Measurements from ENCODE around the gene IRAK2. TPM values are rescaled to one million over a fixed set of nuclear protein-coding genes. Genes with fewer than 3 reads are reported as not detected.
A peak's percentile ranks its signal among the peaks of the same experiment; 100 is the strongest.
"Not testable (repeated sequence)": the region's sequence is repeated elsewhere in the genome, so short reads cannot be mapped to it uniquely, and the experiment has no call there.

IRAK2 gene
- total RNA-seq, 1 donor from 2014 or later, result 0.69 TPM

DNA sequence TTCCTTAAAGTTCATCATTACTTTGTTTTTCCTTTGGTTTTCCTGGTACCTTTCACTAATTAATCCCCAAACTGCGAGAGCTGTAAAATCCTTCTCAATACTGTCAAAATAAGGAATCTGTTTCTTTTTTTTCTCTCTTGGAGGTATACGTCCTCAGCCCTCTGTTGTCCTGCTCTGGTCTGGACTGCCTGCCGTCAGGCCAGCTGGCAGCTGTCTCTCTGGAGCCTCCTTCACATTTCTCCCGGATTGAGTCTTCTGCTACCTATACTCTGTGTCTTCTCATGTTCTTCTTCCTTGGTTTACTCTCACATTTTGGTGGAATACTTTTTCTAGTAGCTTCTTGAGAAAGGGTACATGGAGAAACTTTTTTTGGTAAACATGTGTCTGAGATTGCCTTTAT lies 97.3 kb downstream of the IRAK2 start:
- H3K9me3 Mint-ChIP-seq, result no peaks in the 10 kb centered on the region
- H3K4me1 Mint-ChIP-seq, result peaks cover 13% of the 10 kb centered on the region
- no peak for DNase-seq (ENCODE audit: low spot score in 2 of 2, unreplicated experiment in 2 of 2)
- TF ChIP-seq, protein P1, sequence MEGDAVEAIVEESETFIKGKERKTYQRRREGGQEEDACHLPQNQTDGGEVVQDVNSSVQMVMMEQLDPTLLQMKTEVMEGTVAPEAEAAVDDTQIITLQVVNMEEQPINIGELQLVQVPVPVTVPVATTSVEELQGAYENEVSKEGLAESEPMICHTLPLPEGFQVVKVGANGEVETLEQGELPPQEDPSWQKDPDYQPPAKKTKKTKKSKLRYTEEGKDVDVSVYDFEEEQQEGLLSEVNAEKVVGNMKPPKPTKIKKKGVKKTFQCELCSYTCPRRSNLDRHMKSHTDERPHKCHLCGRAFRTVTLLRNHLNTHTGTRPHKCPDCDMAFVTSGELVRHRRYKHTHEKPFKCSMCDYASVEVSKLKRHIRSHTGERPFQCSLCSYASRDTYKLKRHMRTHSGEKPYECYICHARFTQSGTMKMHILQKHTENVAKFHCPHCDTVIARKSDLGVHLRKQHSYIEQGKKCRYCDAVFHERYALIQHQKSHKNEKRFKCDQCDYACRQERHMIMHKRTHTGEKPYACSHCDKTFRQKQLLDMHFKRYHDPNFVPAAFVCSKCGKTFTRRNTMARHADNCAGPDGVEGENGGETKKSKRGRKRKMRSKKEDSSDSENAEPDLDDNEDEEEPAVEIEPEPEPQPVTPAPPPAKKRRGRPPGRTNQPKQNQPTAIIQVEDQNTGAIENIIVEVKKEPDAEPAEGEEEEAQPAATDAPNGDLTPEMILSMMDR (IDR thresholded peaks at IDR 0.05; ENCODE audit: unreplicated experiment), result no peak
- H3K27me3 Mint-ChIP-seq (ENCODE audit: low read depth), result no peaks in the 10 kb centered on the region
- H3K4me3 Mint-ChIP-seq, result no peak overlapping the region
- no peak overlapping the region for H3K27ac Mint-ChIP-seq
- peaks cover 44% of the 10 kb centered on the region for H3K36me3 Mint-ChIP-seq

DNA sequence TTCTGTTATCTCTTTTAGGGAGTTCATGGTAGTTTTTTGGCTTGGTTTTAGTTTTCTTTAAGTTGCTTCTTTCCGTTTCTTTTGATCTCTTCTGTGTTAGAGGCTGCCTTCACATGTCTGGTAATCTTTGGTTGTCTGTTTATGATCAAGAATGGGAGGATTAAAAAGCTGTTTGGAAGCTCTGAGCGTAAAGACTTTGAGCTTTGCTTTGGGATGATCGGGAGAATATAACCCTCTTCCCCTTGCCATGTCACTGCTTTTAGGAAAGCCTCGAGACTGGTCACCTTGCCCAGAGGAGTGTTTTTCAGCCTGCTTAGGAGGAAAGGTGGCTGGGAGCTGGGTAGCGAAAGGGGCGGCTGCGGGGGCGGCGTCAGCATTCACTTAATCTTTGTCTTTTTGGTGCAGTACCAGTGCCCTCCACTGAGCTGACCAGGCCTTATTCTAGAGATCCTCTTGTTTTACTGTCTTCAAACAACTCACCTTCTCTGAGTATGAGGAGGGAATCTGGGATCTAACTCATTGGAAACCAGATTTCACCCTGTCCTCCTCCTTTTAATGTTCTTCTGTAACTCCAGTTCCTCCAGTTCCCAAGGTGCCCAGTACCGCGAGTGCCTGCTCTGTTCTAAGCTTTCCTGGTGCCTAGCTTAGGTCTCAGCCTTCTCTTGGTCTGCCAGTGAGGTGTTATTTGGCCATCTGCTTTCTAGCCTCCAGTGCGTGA lies 99.1 kb downstream of the IRAK2 start:
- Mint-ChIP-seq H3K4me3 (peak overlapping the region; percentile 20), H3K27ac (peak overlapping the region; percentile 70), H3K9me3 (no peaks in the 10 kb centered on the region), H3K36me3 (peaks cover 49% of the 10 kb centered on the region), H3K27me3 (ENCODE audit: low read depth) (no peaks in the 10 kb centered on the region), H3K4me1 (peaks cover 13% of the 10 kb centered on the region)
- TF ChIP-seq, protein P1 (IDR thresholded peaks at IDR 0.05; ENCODE audit: unreplicated experiment), result peak; percentile 66
- DNase-seq (ENCODE audit: low spot score in 2 of 2, unreplicated experiment in 2 of 2), result peak in 1 of 2 experiments; percentile 53

DNA sequence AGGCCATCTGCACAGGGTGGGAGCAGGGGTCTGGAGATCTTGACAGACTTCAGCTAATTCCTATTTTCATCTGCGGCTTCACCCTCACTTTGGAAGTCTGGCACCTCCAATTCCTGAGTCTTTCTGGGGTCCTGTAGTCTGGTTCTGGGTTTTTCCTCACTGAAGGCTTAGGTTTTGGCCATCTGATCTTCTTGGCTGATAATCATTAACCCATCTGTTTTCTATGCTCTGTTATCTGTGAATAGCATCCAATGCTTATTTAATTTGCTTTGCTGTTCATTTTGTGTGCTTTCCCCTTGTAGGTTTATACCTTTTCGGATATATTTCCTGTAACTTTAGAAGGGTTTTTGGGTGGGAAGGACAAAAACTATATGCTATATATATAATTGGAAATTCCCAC lies 101.1 kb downstream of the IRAK2 start:
- no peak overlapping the region for H3K27ac Mint-ChIP-seq
- no peaks in the 10 kb centered on the region for H3K27me3 Mint-ChIP-seq (ENCODE audit: low read depth)
- H3K9me3 Mint-ChIP-seq, result no peaks in the 10 kb centered on the region

DNA sequence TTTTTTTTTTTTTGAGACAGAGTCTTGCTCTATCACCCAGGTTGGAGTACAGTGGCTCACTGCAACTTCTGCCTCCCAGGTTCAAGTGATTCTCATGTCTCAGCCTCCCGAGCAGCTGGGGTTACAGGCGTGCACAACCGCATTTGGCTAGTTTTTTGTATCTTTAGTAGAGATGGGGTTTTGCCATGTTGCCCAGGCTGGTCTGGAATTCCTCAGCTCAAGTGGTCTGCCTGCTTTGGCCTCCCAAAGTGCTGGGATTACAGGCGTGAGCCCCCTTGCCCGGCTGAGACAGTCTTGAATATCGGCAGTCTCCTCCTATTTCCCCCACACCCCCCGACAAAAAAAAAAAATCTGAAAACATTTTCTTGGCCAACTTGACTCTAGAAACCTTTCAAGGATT lies 102.2 kb downstream of the IRAK2 start:
- not testable (repeated sequence) for H3K27me3 Mint-ChIP-seq (ENCODE audit: low read depth); H3K9me3 Mint-ChIP-seq; H3K4me3 Mint-ChIP-seq; DNase-seq (ENCODE audit: low spot score in 2 of 2, unreplicated experiment in 2 of 2); H3K27ac Mint-ChIP-seq
- Mint-ChIP-seq H3K4me1 (peaks cover 13% of the 10 kb centered on the region), H3K36me3 (peaks cover 33% of the 10 kb centered on the region)

More for the DNA sequence above, 101.1 kb downstream of the IRAK2 start:
- H3K4me1 Mint-ChIP-seq, result peaks cover 13% of the 10 kb centered on the region
- no peak overlapping the region for H3K4me3 Mint-ChIP-seq
- TF ChIP-seq, protein P1 (IDR thresholded peaks at IDR 0.05; ENCODE audit: unreplicated experiment), result no peak
- peaks cover 36% of the 10 kb centered on the region for H3K36me3 Mint-ChIP-seq
- DNase-seq (ENCODE audit: low spot score in 2 of 2, unreplicated experiment in 2 of 2), result no peak

DNA sequence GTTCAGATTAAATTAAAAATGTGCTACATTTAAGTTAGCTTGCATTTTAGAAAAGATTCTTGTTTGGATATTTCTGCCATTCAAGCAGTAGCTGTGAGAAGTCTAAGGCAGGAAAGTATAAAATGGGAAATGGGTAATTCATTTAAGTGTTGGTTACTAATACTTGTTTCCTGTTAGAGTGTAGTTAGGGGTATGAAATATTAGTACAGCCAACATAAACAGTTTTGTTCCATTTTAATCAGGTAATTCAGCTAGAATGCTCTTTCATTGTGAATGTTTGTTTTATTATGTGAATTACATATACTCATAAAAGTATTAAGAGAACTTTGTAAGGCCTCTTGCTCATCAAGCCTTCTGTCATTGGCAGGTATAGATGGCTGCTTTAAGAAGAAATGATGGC lies 103.4 kb downstream of the IRAK2 start:
- no peaks in the 10 kb centered on the region for H3K27me3 Mint-ChIP-seq (ENCODE audit: low read depth)
- TF ChIP-seq, protein P1 (IDR thresholded peaks at IDR 0.05; ENCODE audit: unreplicated experiment), result no peak
- no peaks in the 10 kb centered on the region for H3K9me3 Mint-ChIP-seq
- peaks cover 28% of the 10 kb centered on the region for H3K36me3 Mint-ChIP-seq
- H3K4me3 Mint-ChIP-seq, result no peak overlapping the region
- no peak for DNase-seq (ENCODE audit: low spot score in 2 of 2, unreplicated experiment in 2 of 2)
- peaks cover 15% of the 10 kb centered on the region for H3K4me1 Mint-ChIP-seq
- no peak overlapping the region for H3K27ac Mint-ChIP-seq

DNA sequence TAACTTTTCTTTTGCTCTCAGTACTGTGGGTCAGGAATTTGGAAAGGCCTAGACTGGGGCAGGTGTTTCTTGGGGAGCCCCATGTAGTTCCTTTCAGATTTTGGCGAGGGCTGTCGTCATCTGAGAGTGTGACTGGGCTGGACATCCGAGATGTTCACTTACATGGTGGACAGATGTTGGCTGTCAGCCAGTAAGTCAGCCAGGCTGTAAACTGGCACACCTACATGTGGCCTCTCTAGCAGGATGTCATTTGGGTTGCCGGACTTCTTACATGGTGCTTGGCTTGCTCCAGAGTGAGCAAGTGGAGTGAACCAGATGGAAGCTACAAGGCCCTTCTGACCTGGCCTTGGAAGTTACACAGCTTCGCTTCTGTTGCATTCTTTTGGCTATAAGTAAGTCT lies 104.2 kb downstream of the IRAK2 start:
- Mint-ChIP-seq H3K36me3 (peaks cover 22% of the 10 kb centered on the region), H3K9me3 (no peaks in the 10 kb centered on the region), H3K27me3 (ENCODE audit: low read depth) (no peaks in the 10 kb centered on the region), H3K27ac (no peak overlapping the region), H3K4me3 (no peak overlapping the region), H3K4me1 (peaks cover 13% of the 10 kb centered on the region)
- TF ChIP-seq, protein P1 (IDR thresholded peaks at IDR 0.05; ENCODE audit: unreplicated experiment), result no peak
- no peak for DNase-seq (ENCODE audit: low spot score in 2 of 2, unreplicated experiment in 2 of 2)

All from mesothelial cell of epicardium (in vitro differentiated cells).